ENCODE data around the gene C3orf52. TPM values are rescaled to one million over a fixed set of nuclear protein-coding genes. Genes with fewer than 3 reads are reported as not detected.

Gene C3orf52
- total RNA-seq, 1 experiment from 2014 or later, result 14.3 TPM

DNA sequence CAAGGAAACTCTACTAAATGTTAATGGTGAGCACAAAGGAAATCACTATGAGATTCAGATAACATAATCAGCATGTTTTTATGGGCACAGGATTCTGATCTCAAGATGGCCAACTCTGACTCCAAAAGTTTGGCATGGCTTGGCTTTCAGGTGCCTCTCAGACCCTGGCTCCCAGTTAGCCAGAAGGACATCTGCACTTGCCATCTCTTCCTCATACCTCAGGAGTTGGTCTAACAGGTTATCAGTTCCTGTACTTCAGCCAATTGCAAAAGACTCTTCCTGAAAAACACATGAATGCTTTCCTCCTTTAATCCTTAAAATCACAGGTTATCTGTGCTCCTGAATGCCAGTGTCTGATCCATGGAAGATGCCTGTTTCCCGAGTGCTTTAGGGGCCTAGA lies 26.7 kb upstream of the C3orf52 start:
- Mint-ChIP-seq H3K4me1 (peaks cover 8% of the 10 kb centered on the region), H3K27me3 (ENCODE audit: low read depth) (peaks cover 6% of the 10 kb centered on the region; the same call in 1 of the 2 replicates), H3K9me3 (peaks cover 25% of the 10 kb centered on the region), H3K4me3 (no peak overlapping the region), H3K27ac (no peak overlapping the region), H3K36me3 (peaks cover 20% of the 10 kb centered on the region)
- DNase-seq (ENCODE audit: low spot score) (no peak), ATAC-seq (no peak)
- TF ChIP-seq, protein P1, sequence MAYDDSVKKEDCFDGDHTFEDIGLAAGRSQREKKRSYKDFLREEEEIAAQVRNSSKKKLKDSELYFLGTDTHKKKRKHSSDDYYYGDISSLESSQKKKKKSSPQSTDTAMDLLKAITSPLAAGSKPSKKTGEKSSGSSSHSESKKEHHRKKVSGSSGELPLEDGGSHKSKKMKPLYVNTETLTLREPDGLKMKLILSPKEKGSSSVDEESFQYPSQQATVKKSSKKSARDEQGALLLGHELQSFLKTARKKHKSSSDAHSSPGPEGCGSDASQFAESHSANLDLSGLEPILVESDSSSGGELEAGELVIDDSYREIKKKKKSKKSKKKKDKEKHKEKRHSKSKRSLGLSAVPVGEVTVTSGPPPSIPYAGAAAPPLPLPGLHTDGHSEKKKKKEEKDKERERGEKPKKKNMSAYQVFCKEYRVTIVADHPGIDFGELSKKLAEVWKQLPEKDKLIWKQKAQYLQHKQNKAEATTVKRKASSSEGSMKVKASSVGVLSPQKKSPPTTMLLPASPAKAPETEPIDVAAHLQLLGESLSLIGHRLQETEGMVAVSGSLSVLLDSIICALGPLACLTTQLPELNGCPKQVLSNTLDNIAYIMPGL (CRISPR knock-in tag; IDR thresholded peaks at IDR 0.05), result no peak
- no peak for TF ChIP-seq HMGA2 (CRISPR knock-in tag; IDR thresholded peaks at IDR 0.05)
- TF ChIP-seq, protein P2, sequence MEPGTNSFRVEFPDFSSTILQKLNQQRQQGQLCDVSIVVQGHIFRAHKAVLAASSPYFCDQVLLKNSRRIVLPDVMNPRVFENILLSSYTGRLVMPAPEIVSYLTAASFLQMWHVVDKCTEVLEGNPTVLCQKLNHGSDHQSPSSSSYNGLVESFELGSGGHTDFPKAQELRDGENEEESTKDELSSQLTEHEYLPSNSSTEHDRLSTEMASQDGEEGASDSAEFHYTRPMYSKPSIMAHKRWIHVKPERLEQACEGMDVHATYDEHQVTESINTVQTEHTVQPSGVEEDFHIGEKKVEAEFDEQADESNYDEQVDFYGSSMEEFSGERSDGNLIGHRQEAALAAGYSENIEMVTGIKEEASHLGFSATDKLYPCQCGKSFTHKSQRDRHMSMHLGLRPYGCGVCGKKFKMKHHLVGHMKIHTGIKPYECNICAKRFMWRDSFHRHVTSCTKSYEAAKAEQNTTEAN (CRISPR knock-in tag; IDR thresholded peaks at IDR 0.05), result no peak
- TF ChIP-seq ZNF416 (CRISPR knock-in tag; IDR thresholded peaks at IDR 0.05), result no peak
- TF ChIP-seq TEAD4 (CRISPR knock-in tag; IDR thresholded peaks at IDR 0.05), result no peak
- TF ChIP-seq, protein P3, sequence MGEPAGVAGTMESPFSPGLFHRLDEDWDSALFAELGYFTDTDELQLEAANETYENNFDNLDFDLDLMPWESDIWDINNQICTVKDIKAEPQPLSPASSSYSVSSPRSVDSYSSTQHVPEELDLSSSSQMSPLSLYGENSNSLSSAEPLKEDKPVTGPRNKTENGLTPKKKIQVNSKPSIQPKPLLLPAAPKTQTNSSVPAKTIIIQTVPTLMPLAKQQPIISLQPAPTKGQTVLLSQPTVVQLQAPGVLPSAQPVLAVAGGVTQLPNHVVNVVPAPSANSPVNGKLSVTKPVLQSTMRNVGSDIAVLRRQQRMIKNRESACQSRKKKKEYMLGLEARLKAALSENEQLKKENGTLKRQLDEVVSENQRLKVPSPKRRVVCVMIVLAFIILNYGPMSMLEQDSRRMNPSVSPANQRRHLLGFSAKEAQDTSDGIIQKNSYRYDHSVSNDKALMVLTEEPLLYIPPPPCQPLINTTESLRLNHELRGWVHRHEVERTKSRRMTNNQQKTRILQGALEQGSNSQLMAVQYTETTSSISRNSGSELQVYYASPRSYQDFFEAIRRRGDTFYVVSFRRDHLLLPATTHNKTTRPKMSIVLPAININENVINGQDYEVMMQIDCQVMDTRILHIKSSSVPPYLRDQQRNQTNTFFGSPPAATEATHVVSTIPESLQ (CRISPR knock-in tag; IDR thresholded peaks at IDR 0.05), result no peak
- ChIA-PET CTCF (no interaction called here), POLR2A (no interaction called here)

DNA sequence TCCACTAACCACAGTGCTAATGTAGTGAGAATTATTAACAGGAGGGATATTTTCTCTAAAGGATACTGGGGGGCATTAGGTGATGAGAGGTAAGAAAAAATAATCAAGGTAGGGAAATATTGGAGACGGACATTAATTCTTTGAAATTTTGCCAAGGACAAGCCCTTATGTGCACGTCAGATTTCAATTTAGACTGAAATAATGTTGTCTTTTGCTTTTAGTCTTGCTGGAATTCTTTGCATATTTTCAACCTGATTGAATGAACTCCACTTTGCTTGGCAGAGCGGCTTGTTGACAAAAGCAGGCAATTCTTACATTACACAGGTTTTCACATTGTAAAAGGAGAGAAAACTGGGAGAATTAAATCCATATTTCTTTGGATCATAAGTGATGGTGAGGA lies 25.0 kb upstream of the C3orf52 start:
- DNase-seq (ENCODE audit: low spot score) (no peak), ATAC-seq (no peak)
- Mint-ChIP-seq H3K9me3 (peaks cover 25% of the 10 kb centered on the region), H3K4me3 (no peak overlapping the region), H3K36me3 (peaks cover 20% of the 10 kb centered on the region), H3K4me1 (peaks cover 8% of the 10 kb centered on the region), H3K27ac (no peak overlapping the region), H3K27me3 (ENCODE audit: low read depth) (peaks cover 6% of the 10 kb centered on the region; the same call in 1 of the 2 replicates)
- POLR2A ChIA-PET, result no interaction called here
- CTCF ChIA-PET, result no interaction called here
- TF ChIP-seq, protein P4, sequence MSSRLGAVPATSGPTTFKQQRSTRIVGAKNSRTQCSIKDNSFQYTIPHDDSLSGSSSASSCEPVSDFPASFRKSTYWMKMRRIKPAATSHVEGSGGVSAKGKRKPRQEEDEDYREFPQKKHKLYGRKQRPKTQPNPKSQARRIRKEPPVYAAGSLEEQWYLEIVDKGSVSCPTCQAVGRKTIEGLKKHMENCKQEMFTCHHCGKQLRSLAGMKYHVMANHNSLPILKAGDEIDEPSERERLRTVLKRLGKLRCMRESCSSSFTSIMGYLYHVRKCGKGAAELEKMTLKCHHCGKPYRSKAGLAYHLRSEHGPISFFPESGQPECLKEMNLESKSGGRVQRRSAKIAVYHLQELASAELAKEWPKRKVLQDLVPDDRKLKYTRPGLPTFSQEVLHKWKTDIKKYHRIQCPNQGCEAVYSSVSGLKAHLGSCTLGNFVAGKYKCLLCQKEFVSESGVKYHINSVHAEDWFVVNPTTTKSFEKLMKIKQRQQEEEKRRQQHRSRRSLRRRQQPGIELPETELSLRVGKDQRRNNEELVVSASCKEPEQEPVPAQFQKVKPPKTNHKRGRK (CRISPR knock-in tag; IDR thresholded peaks at IDR 0.05; ENCODE audit: borderline replicate concordance), result no peak
- TF ChIP-seq, protein P5, sequence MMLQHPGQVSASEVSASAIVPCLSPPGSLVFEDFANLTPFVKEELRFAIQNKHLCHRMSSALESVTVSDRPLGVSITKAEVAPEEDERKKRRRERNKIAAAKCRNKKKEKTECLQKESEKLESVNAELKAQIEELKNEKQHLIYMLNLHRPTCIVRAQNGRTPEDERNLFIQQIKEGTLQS (CRISPR knock-in tag; conservative IDR thresholded peaks at IDR 0.05), result no peak
- TF ChIP-seq, protein P6, sequence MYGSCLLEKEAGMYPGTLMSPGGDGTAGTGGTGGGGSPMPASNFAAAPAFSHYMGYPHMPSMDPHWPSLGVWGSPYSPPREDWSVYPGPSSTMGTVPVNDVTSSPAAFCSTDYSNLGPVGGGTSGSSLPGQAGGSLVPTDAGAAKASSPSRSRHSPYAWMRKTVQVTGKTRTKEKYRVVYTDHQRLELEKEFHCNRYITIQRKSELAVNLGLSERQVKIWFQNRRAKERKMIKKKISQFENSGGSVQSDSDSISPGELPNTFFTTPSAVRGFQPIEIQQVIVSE (CRISPR knock-in tag; IDR thresholded peaks at IDR 0.05; ENCODE audit: borderline replicate concordance), result no peak
- TF ChIP-seq OVOL2 (CRISPR knock-in tag; IDR thresholded peaks at IDR 0.05; ENCODE audit: borderline replicate concordance) (no peak), CBFB (CRISPR knock-in tag; IDR thresholded peaks at IDR 0.05; ENCODE audit: low read depth) (no peak), ZNF671 (CRISPR knock-in tag; IDR thresholded peaks at IDR 0.05) (no peak), MYBL2 (CRISPR knock-in tag; IDR thresholded peaks at IDR 0.05) (no peak), FOXJ3 (CRISPR knock-in tag; IDR thresholded peaks at IDR 0.05; ENCODE audit: borderline replicate concordance) (no peak), ATF1 (CRISPR knock-in tag; IDR thresholded peaks at IDR 0.05) (no peak), NFYB (CRISPR knock-in tag; conservative IDR thresholded peaks at IDR 0.05; ENCODE audit: low read depth) (no peak), ZNF396 (CRISPR knock-in tag; IDR thresholded peaks at IDR 0.05; ENCODE audit: borderline replicate concordance) (no peak), CREM (CRISPR knock-in tag; IDR thresholded peaks at IDR 0.05) (no peak), ZNF317 (CRISPR knock-in tag; IDR thresholded peaks at IDR 0.05; ENCODE audit: borderline replicate concordance, low read depth) (no peak), GRHL2 (CRISPR knock-in tag; IDR thresholded peaks at IDR 0.05; ENCODE audit: insufficient replicate concordance, severe bottlenecking) (no peak), ZBTB21 (CRISPR knock-in tag; IDR thresholded peaks at IDR 0.05; ENCODE audit: borderline replicate concordance) (no peak), ETV6 (CRISPR knock-in tag; IDR thresholded peaks at IDR 0.05) (no peak)
- TF ChIP-seq, protein P7, sequence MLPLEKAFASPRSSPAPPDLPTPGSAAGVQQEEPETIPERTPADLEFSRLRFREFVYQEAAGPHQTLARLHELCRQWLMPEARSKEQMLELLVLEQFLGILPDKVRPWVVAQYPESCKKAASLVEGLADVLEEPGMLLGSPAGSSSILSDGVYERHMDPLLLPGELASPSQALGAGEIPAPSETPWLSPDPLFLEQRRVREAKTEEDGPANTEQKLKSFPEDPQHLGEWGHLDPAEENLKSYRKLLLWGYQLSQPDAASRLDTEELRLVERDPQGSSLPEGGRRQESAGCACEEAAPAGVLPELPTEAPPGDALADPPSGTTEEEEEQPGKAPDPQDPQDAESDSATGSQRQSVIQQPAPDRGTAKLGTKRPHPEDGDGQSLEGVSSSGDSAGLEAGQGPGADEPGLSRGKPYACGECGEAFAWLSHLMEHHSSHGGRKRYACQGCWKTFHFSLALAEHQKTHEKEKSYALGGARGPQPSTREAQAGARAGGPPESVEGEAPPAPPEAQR (CRISPR knock-in tag; IDR thresholded peaks at IDR 0.05), result no peak
- TF ChIP-seq, protein P8, sequence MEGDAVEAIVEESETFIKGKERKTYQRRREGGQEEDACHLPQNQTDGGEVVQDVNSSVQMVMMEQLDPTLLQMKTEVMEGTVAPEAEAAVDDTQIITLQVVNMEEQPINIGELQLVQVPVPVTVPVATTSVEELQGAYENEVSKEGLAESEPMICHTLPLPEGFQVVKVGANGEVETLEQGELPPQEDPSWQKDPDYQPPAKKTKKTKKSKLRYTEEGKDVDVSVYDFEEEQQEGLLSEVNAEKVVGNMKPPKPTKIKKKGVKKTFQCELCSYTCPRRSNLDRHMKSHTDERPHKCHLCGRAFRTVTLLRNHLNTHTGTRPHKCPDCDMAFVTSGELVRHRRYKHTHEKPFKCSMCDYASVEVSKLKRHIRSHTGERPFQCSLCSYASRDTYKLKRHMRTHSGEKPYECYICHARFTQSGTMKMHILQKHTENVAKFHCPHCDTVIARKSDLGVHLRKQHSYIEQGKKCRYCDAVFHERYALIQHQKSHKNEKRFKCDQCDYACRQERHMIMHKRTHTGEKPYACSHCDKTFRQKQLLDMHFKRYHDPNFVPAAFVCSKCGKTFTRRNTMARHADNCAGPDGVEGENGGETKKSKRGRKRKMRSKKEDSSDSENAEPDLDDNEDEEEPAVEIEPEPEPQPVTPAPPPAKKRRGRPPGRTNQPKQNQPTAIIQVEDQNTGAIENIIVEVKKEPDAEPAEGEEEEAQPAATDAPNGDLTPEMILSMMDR (IDR thresholded peaks at IDR 0.05), result no peak

All from WTC11 (cell line).